22Rv1 (cell line): ENCODE results near the gene PCDH9.

Source experiments
- H3K27ac ChIP-seq: fragments of 450-650 bp; 2 replicates; pipeline ENCODE4 v1.5.1; 2017
- CTCF ChIP-seq: fragments of 450-650 bp; IDR thresholded peaks from 2 replicates; pipeline ENCODE4 v1.5.1; 2017; ENCODE audit warnings: mild to moderate bottlenecking
- ZFX ChIP-seq: fragments of 450-650 bp; IDR thresholded peaks from 2 replicates; pipeline ENCODE4 v1.6.1; 2017; ENCODE audit warnings: antibody characterized with exemption, borderline replicate concordance

The PCDH9 gene

GRCh38 chr13:67138970-67139369 is 91.2 kb downstream of the PCDH9 start:
- no peak for TF ChIP-seq ZFX
- no peak for TF ChIP-seq CTCF
- no peak overlapping the region for H3K27ac ChIP-seq

- H3K27ac ChIP-seq = no peak overlapping the region
- TF ChIP-seq ZFX (no peak), CTCF (no peak)
These were observed 92.9 kb downstream of the PCDH9 start for GRCh38 chr13:67137044-67137735.

- no peak overlapping the region for H3K27ac ChIP-seq
These were observed 94.0 kb downstream of the PCDH9 start for GRCh38 chr13:67136157-67136556.

GRCh38 chr13:67135356-67135755 is 94.8 kb downstream of the PCDH9 start:
- no peak for TF ChIP-seq ZFX
- no peak for TF ChIP-seq CTCF
- no peak overlapping the region for H3K27ac ChIP-seq

More at GRCh38 chr13:67136157-67136556, 94.0 kb downstream of the PCDH9 start:
- no peak for TF ChIP-seq ZFX
- TF ChIP-seq CTCF = no peak

- TF ChIP-seq ZFX (no peak), CTCF (no peak)
- no peak overlapping the region for H3K27ac ChIP-seq
These were observed 95.6 kb downstream of the PCDH9 start for GRCh38 chr13:67134417-67135129.

- TF ChIP-seq ZFX (no peak), CTCF (no peak)
These were observed 96.7 kb downstream of the PCDH9 start for GRCh38 chr13:67133476-67133875.

GRCh38 chr13:67131393-67131792 is 98.7 kb downstream of the PCDH9 start:
- no peak overlapping the region for H3K27ac ChIP-seq
- TF ChIP-seq ZFX (no peak), CTCF (no peak)

More at GRCh38 chr13:67133476-67133875, 96.7 kb downstream of the PCDH9 start:
- H3K27ac ChIP-seq = no peak overlapping the region
